GM18505 (cell line): ENCODE results near the gene NPIPA1.
"Not testable (repeated sequence)": the region's sequence is repeated elsewhere in the genome, so short reads cannot be mapped to it uniquely, and the experiment has no call there.

Experiments used
- ATAC-seq: cut with Tn5 transposase; IDR thresholded peaks from one replicate; pipeline ENCODE4 v1.9.1; 2021; ENCODE audit not compliant: unreplicated experiment

Gene NPIPA1

DNA sequence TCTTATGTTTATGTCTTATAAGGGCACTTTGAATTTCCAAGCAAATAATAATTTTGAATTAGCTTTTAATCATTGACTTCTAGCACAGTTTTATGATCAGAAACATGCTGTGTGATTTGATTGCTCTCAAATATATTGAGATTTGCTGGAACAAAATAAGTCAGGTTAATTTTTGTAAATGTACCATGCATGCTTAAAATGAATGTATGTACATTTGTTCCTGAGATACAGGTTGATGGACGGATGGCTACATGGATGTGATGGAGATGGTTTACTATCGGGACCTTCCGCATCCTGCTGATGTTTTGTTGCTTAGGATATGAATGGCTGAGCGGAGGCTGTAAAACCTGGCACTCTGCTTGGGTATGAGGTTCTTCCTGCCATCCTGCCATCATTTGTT, at the start of gene NPIPA1:
Gene NPIPA1, plus strand, starts transcription at position 301 of the 400 bp plus-strand sequence. Its CDS starts 0 bp downstream, at position 301.
- ATAC-seq = not testable (repeated sequence)

- ATAC-seq = not testable (repeated sequence)
Observed at GRCh38 chr16:14892111-14892510, 45.1 kb upstream of the NPIPA1 start.

GRCh38 chr16:14895382-14895781, 41.9 kb upstream of the NPIPA1 start:
- ATAC-seq = not testable (repeated sequence)

DNA sequence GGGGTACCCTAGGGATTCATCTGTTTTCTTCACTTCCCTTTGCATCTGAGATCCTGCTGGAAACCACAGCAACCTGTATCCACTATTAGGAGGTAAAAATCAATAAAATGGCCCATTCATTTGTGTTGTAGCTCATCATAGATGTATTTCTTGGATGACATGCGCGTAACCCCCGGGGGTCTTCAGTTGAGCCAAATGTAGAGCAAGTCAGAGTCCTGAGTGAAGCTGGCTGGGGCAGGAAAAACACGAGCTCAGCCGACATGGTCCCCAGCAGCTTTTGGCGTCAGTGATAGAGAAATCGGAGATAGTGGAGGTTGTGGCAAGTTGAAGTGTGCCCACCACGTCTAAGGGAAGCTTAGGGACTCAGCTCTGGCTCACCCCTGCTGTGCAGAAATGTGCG, 41.2 kb upstream of the NPIPA1 start:
- not testable (repeated sequence) for ATAC-seq

GRCh38 chr16:14897006-14897664, 40.1 kb upstream of the NPIPA1 start:
- ATAC-seq = not testable (repeated sequence)

GRCh38 chr16:14898162-14898561, 39.1 kb upstream of the NPIPA1 start:
- not testable (repeated sequence) for ATAC-seq

DNA sequence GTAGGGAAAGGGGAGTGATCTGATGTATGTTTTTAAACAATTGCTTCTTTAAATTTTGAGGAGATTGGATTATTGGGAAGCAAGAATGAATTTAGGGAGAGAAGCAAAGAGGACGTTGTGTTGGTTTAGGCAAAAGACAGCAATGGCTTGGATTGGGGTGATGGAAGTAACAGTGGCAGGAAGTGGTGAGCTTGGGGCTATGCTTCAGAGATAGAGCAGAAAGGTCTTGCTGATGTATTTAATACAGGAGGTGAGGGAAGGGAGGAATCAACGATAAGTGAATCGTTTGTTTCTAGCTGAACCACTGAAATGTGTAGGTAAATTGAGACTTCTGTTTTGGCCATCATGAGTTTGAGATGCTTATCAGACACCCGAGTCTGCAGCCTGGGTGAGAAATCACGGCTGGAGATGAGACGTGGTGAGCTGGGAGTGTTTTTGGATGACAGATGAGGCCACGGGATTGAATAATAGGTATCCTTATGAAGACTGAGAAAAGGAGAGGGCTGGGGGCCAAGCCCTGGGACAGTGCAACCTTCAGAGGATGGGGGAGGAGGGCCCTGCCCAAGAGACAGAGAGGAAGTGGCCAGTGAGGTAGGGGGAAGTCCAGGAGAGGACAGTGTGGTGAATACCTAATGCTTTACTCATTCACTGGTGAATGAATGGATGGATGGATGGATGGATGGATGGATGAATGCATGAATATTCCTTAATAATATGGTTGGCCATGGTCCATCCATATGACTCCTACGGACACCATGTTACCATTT, 33.9 kb upstream of the NPIPA1 start:
- not testable (repeated sequence) for ATAC-seq

GRCh38 chr16:14909744-14910143, 27.5 kb upstream of the NPIPA1 start:
- not testable (repeated sequence) for ATAC-seq

- ATAC-seq = not testable (repeated sequence)
Observed at GRCh38 chr16:14910833-14911629, 26.2 kb upstream of the NPIPA1 start.

- ATAC-seq = not testable (repeated sequence)
Observed at GRCh38 chr16:14911954-14912353, 25.3 kb upstream of the NPIPA1 start.

- not testable (repeated sequence) for ATAC-seq
Observed at GRCh38 chr16:14912588-14912987, 24.7 kb upstream of the NPIPA1 start.

GRCh38 chr16:14918504-14918903, 18.7 kb upstream of the NPIPA1 start:
- ATAC-seq = not testable (repeated sequence)

DNA sequence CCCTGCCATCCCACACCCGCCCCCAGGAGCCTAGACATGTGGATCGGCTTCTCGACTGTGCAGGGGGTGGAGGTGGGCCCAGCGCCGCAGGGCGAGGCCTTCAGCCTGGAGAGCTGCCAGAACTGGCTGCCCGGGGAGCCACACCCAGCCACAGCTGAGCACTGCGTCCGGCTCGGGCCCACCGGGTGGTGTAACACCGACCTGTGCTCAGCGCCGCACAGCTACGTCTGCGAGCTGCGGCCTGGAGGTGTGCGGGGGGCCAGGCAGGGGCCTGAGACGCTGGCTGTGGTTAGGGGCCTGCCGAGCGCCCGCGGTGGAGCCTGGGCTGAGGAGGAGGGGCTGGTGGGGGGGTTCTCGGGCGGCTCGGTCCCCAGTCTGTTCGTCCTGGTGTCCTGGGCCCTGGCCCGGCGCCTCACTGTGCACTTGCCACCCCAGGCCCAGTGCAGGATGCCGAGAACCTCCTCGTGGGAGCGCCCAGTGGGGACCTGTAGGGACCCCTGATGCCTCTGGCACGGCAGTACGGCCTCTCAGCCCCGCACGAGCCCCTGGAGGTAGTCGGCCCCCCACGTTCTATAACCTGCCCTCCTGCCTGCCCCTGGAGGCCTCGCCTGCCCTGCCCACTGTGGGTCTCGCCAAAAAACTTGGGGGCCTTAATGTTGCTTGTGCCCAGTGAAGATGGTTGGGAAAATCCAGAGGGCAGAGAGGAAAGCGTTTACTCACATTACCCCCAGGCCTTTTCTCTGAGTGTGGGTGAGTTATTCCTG, 17.2 kb upstream of the NPIPA1 start:
- ATAC-seq = not testable (repeated sequence)

GRCh38 chr16:14922285-14922684, 15.0 kb upstream of the NPIPA1 start:
- ATAC-seq = not testable (repeated sequence)

GRCh38 chr16:14922968-14923367, 14.3 kb upstream of the NPIPA1 start:
- not testable (repeated sequence) for ATAC-seq

DNA sequence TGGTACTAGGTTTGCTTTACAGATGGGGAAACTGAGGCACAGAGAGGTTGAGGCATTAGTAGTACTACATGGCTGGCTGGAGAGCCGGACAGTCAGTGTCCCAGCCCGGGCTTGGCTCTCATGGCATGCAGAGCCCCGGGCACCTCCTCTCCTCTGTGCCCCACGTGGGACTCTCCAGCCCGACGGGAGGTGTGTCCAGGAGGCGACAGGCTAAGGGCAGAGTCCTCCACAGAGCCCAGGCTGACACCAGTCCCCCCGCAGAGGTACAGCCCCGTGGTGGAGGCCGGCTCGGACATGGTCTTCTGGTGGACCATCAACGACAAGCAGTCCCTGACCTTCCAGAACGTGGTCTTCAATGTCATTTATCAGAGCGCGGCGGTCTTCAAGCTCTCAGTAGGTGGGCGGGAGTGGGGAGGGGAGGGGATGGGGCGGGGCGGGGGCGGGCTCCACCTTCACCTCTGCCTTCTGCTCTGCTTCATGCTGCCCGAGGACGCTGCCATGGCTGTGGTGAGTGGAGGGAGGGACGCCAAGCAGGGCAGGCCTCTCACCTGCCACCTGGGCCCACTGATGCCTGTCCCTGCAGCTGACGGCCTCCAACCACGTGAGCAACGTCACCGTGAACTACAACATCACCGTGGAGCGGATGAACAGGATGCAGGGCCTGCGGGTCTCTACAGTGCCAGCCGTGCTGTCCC, 13.7 kb upstream of the NPIPA1 start:
- ATAC-seq = not testable (repeated sequence)

DNA sequence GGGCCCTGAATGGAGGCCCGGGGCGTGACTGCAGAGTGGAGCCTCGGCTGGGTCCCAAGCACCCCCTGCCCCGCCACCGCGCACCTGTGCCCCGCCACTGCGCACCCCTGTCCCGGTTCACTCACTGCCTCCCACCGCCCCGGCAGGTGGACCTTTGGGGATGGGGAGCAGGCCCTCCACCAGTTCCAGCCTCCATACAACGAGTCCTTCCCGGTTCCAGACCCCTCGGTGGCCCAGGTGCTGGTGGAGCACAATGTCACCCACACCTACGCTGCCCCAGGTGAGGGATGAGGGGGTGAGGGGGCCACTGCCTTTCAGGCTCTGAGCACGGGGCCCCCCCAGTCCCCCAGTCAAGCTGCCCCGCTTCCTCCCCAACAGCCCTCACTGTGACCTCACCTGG, 12.9 kb upstream of the NPIPA1 start:
- ATAC-seq = not testable (repeated sequence)

- not testable (repeated sequence) for ATAC-seq
Observed at GRCh38 chr16:14924982-14925381, 12.3 kb upstream of the NPIPA1 start.

DNA sequence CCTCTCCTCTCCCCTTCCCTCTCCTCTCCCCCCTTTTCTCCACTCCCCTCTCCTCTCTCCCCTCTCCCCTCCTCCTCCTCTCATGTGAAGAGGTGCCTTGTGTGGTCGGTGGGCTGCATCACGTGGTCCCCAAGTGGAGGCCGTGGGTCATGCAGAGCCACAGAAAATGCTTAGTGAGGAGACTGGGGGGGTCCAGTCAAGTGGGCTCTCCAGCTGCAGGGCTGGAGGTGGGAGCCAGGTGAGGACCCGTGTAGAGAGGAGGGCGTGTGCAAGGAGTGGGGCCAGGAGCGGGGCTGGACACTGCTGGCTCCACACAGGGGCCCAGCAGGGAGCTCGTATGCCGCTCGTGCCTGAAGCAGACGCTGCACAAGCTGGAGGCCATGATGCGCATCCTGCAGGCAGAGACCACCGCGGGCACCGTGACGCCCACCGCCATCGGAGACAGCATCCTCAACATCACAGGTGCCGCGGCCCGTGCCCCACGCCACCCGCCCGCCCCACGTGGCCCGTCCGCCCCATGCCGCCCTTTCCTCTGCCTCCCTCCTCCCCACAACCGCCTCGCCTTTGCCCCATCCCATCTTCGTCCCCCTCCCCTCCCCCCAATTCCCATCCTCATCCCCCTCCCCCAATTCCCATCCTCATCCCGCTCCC, 9.1 kb upstream of the NPIPA1 start:
- not testable (repeated sequence) for ATAC-seq
